GM23338 (cell line): Measurements from ENCODE around the gene SNX11. TPM values are rescaled to one million over a fixed set of nuclear protein-coding genes. Genes with fewer than 3 reads are reported as not detected.

Source experiments
- ATAC-seq: fragments of 200-7000 bp; cut with Tn5 transposase; 3 replicates; pipeline ENCODE4 v1.9.1; 2020
- DNase-seq: peaks from one replicate; pipeline ENCODE4 v3.0.0-alpha.2; 2015; ENCODE audit warnings: low spot score
- H2AFZ ChIP-seq: fragments of 200-600 bp; sonication (generic); 2 replicates; pipeline ENCODE4 v1.8.0; 2016; ENCODE audit warnings: antibody characterized with exemption, mild to moderate bottlenecking, moderate library complexity
- H3F3A ChIP-seq: fragments of 200-600 bp; sonication (generic); replicated peaks from 2 replicates; pipeline ENCODE4 v1.8.0; 2017; ENCODE audit warnings: antibody characterized with exemption, mixed run types, low read depth
- H3K27ac ChIP-seq: fragments of 200-600 bp; sonication (generic); 2 replicates; pipeline ENCODE4 v1.6.1; 2016; ENCODE audit warnings: low read depth
- H3K27me3 ChIP-seq: fragments of 200-600 bp; sonication (generic); 2 replicates; pipeline ENCODE4 v1.8.0; 2016; ENCODE audit warnings: mild to moderate bottlenecking, mixed run types, moderate library complexity; ENCODE audit not compliant: insufficient read depth
- H3K36me3 ChIP-seq: fragments of 200-600 bp; sonication (generic); 2 replicates; pipeline ENCODE4 v1.8.0; 2016; ENCODE audit warnings: mild to moderate bottlenecking; ENCODE audit not compliant: insufficient read depth
- H3K4me1 ChIP-seq: fragments of 200-600 bp; sonication (generic); 2 replicates; pipeline ENCODE4 v1.8.0; 2016; ENCODE audit warnings: mild to moderate bottlenecking, moderate library complexity; ENCODE audit not compliant: insufficient read depth
- H3K4me2 ChIP-seq: fragments of 200-600 bp; sonication (generic); 2 replicates; pipeline ENCODE4 v1.7.1; 2017; ENCODE audit warnings: mixed run types
- H3K4me3 ChIP-seq: fragments of 200-600 bp; sonication (generic); 2 replicates; pipeline ENCODE4 v1.6.1; 2016; ENCODE audit warnings: mixed run types
- H3K79me2 ChIP-seq: fragments of 200-600 bp; sonication (generic); replicated peaks from 2 replicates; pipeline ENCODE4 v1.8.0; 2017; ENCODE audit warnings: mild to moderate bottlenecking; ENCODE audit not compliant: insufficient read depth
- H3K9me2 ChIP-seq: fragments of 200-600 bp; sonication (generic); 2 replicates; pipeline ENCODE4 v1.8.0; 2017; ENCODE audit not compliant: insufficient read depth
- H4K20me1 ChIP-seq: fragments of 200-600 bp; sonication (generic); replicated peaks from 2 replicates; pipeline ENCODE4 v1.8.0; 2017; ENCODE audit warnings: mild to moderate bottlenecking; ENCODE audit not compliant: insufficient read depth
- H3K27ac Mint-ChIP-seq: 2 replicates; pipeline ENCODE4 v1.8.0; 2020; ENCODE audit warnings: inconsistent platforms, mild to moderate bottlenecking, moderate library complexity, mixed read lengths
- H3K27me3 Mint-ChIP-seq: 3 replicates; pipeline ENCODE4 v1.8.0; 2022; ENCODE audit warnings: low read depth, mild to moderate bottlenecking, moderate library complexity, mixed read lengths, inconsistent platforms; ENCODE audit not compliant: insufficient read depth, poor library complexity
- H3K36me3 Mint-ChIP-seq: 3 replicates; pipeline ENCODE4 v1.8.0; 2021; ENCODE audit warnings: low read depth, mild to moderate bottlenecking, inconsistent platforms, moderate library complexity, mixed read lengths
- H3K4me1 Mint-ChIP-seq: 3 replicates; pipeline ENCODE4 v1.8.0; 2020; ENCODE audit warnings: mild to moderate bottlenecking, inconsistent platforms, mixed read lengths
- H3K4me3 Mint-ChIP-seq: 3 replicates; pipeline ENCODE4 v1.8.0; 2021; ENCODE audit warnings: moderate library complexity, mild to moderate bottlenecking, inconsistent platforms, mixed read lengths
- H3K9me3 Mint-ChIP-seq: 3 replicates; pipeline ENCODE4 v1.8.0; 2020; ENCODE audit warnings: moderate library complexity, mild to moderate bottlenecking, inconsistent platforms, mixed read lengths
- EZH2 ChIP-seq: fragments of 200-600 bp; sonication (generic); IDR thresholded peaks from one replicate; pipeline ENCODE4 v1.8.0; 2017; ENCODE audit warnings: antibody characterized with exemption, mild to moderate bottlenecking, low read depth; ENCODE audit not compliant: unreplicated experiment
- EZH2phosphoT487 ChIP-seq: fragments of 200-600 bp; sonication (generic); IDR thresholded peaks from one replicate; pipeline ENCODE4 v1.8.1; 2018; ENCODE audit warnings: antibody characterized with exemption; ENCODE audit not compliant: unreplicated experiment
- JUNB ChIP-seq: IDR thresholded peaks from one replicate; pipeline ENCODE4 v1.6.1; 2016; ENCODE audit warnings: antibody characterized with exemption; ENCODE audit not compliant: unreplicated experiment
- NANOG ChIP-seq: IDR thresholded peaks from 2 replicates; pipeline ENCODE4 v1.6.1; 2016; ENCODE audit warnings: antibody characterized with exemption, borderline replicate concordance
- POLR2AphosphoS5 ChIP-seq: IDR thresholded peaks from 2 replicates; pipeline ENCODE4 v1.6.1; 2016; ENCODE audit warnings: antibody characterized with exemption, low read depth
- STAT1 ChIP-seq: IDR thresholded peaks from one replicate; pipeline ENCODE4 v1.6.1; 2016; ENCODE audit warnings: antibody characterized with exemption; ENCODE audit not compliant: unreplicated experiment
- ZNF114 ChIP-seq: fragments of 250-450 bp; sonication (Bioruptor Pico); IDR thresholded peaks from 2 replicates; pipeline ENCODE4 v1.5.0; 2020; ENCODE audit warnings: mild to moderate bottlenecking, moderate library complexity
- ZNF331 ChIP-seq: fragments of 250-450 bp; sonication (Bioruptor Pico); IDR thresholded peaks from 2 replicates; pipeline ENCODE4 v1.5.0; 2020; ENCODE audit warnings: low read depth, mild to moderate bottlenecking, moderate library complexity
- polyA plus RNA-seq: library from polyadenylated mRNA; unstranded; fragments of >200 nt; fragmentation: Nextera tagmentation; extraction: Ambion mirVana; gene quantifications from 2 replicates; pipeline ENCODE4 v1.2.1, GENCODE V29; 2016
- total RNA-seq: library from RNA; depleted of rRNA; stranded (reverse); fragments of >200 nt; shearing (Covaris generic); gene quantifications from 2 replicates; pipeline ENCODE4 v1.2.3, GENCODE V29; 2014
- TF ChIP-seq, protein P1 (sequence below): IDR thresholded peaks from 2 replicates; pipeline ENCODE4 v1.6.1; 2016; ENCODE audit warnings: antibody characterized with exemption
- TF ChIP-seq, protein P2 (sequence below): fragments of 250-450 bp; sonication (Bioruptor Pico); IDR thresholded peaks from 2 replicates; pipeline ENCODE4 v1.5.0; 2020; ENCODE audit warnings: mild to moderate bottlenecking, moderate library complexity
- TF ChIP-seq, protein P3 (sequence below): IDR thresholded peaks from one replicate; pipeline ENCODE4 v1.6.1; 2018; ENCODE audit warnings: antibody characterized with exemption; ENCODE audit not compliant: unreplicated experiment

SNX11 gene
- total and polyA plus RNA-seq, 2 experiments from 2014 or later: 7.9 to 16.3 TPM

DNA sequence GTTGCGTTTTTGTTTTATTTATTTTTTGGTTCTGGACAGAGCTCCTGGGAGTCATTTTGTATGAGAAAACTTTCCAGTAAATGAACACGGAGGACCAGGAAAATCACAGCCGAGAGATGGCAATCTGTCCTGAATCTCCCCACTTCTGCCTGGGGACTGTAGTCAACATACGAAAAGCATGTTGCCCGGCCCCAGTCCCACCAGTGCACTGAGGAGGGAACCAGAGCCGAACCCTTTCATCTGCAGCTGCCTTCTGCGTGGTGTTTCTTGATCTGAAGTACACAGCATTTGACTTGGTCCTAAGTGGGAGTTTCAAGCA, 18.9 kb downstream of the SNX11 start (continued):
- TF ChIP-seq STAT1 (no peak), EZH2 (no peak)
- TF ChIP-seq, protein P1, sequence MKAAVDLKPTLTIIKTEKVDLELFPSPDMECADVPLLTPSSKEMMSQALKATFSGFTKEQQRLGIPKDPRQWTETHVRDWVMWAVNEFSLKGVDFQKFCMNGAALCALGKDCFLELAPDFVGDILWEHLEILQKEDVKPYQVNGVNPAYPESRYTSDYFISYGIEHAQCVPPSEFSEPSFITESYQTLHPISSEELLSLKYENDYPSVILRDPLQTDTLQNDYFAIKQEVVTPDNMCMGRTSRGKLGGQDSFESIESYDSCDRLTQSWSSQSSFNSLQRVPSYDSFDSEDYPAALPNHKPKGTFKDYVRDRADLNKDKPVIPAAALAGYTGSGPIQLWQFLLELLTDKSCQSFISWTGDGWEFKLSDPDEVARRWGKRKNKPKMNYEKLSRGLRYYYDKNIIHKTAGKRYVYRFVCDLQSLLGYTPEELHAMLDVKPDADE: no peak

DNA sequence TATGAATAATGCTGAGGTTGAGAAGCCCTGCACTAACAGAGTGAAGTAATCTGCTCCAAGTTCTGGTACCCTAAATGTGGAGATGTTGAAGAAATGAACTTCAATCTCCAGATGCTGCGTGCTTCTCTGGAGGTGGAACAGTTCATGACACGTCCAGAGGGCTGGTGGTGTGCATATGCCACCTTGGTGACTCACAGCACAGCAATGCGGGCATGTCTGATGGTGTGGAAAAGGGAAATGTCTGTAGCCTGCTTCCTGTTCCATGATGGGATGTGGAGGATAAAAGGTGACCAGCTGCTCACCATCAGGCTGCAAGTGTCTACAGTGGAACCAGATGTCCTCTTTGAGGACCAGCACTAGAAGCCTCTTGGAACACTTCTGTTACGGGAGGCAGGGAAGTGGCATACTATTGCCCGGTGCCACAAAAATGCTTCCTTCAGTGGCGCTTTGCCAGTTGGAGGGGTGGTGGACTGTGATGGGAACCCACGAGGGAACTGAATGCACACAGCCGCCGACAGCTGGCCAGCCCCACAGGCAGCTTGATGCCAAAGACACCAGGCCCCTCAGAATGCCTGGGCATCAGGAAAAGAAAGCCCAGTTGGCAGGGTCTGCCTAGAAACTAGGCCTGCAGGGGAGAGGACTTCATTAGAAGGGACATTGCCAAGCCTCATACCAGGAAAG, 19.9 kb downstream of the SNX11 start:
- TF ChIP-seq ZNF331 (CRISPR knock-in tag) (no peak), EZH2 (no peak), STAT1 (no peak), ZNF114 (CRISPR knock-in tag) (no peak), EZH2phosphoT487 (no peak), POLR2AphosphoS5 (no peak), JUNB (no peak), NANOG (no peak)
- TF ChIP-seq, protein P2, sequence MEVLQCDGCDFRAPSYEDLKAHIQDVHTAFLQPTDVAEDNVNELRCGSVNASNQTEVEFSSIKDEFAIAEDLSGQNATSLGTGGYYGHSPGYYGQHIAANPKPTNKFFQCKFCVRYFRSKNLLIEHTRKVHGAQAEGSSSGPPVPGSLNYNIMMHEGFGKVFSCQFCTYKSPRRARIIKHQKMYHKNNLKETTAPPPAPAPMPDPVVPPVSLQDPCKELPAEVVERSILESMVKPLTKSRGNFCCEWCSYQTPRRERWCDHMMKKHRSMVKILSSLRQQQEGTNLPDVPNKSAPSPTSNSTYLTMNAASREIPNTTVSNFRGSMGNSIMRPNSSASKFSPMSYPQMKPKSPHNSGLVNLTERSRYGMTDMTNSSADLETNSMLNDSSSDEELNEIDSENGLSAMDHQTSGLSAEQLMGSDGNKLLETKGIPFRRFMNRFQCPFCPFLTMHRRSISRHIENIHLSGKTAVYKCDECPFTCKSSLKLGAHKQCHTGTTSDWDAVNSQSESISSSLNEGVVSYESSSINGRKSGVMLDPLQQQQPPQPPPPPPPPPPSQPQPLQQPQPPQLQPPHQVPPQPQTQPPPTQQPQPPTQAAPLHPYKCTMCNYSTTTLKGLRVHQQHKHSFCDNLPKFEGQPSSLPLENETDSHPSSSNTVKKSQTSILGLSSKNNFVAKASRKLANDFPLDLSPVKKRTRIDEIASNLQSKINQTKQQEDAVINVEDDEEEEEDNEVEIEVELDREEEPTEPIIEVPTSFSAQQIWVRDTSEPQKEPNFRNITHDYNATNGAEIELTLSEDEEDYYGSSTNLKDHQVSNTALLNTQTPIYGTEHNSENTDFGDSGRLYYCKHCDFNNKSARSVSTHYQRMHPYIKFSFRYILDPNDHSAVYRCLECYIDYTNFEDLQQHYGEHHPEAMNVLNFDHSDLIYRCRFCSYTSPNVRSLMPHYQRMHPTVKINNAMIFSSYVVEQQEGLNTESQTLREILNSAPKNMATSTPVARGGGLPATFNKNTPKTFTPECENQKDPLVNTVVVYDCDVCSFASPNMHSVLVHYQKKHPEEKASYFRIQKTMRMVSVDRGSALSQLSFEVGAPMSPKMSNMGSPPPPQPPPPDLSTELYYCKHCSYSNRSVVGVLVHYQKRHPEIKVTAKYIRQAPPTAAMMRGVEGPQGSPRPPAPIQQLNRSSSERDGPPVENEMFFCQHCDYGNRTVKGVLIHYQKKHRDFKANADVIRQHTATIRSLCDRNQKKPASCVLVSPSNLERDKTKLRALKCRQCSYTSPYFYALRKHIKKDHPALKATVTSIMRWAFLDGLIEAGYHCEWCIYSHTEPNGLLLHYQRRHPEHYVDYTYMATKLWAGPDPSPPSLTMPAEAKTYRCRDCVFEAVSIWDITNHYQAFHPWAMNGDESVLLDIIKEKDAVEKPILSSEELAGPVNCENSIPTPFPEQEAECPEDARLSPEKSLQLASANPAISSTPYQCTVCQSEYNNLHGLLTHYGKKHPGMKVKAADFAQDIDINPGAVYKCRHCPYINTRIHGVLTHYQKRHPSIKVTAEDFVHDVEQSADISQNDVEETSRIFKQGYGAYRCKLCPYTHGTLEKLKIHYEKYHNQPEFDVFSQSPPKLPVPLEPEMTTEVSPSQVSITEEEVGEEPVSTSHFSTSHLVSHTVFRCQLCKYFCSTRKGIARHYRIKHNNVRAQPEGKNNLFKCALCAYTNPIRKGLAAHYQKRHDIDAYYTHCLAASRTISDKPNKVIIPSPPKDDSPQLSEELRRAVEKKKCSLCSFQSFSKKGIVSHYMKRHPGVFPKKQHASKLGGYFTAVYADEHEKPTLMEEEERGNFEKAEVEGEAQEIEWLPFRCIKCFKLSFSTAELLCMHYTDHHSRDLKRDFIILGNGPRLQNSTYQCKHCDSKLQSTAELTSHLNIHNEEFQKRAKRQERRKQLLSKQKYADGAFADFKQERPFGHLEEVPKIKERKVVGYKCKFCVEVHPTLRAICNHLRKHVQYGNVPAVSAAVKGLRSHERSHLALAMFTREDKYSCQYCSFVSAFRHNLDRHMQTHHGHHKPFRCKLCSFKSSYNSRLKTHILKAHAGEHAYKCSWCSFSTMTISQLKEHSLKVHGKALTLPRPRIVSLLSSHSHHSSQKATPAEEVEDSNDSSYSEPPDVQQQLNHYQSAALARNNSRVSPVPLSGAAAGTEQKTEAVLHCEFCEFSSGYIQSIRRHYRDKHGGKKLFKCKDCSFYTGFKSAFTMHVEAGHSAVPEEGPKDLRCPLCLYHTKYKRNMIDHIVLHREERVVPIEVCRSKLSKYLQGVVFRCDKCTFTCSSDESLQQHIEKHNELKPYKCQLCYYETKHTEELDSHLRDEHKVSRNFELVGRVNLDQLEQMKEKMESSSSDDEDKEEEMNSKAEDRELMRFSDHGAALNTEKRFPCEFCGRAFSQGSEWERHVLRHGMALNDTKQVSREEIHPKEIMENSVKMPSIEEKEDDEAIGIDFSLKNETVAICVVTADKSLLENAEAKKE (CRISPR knock-in tag): no peak
- TF ChIP-seq, protein P3, sequence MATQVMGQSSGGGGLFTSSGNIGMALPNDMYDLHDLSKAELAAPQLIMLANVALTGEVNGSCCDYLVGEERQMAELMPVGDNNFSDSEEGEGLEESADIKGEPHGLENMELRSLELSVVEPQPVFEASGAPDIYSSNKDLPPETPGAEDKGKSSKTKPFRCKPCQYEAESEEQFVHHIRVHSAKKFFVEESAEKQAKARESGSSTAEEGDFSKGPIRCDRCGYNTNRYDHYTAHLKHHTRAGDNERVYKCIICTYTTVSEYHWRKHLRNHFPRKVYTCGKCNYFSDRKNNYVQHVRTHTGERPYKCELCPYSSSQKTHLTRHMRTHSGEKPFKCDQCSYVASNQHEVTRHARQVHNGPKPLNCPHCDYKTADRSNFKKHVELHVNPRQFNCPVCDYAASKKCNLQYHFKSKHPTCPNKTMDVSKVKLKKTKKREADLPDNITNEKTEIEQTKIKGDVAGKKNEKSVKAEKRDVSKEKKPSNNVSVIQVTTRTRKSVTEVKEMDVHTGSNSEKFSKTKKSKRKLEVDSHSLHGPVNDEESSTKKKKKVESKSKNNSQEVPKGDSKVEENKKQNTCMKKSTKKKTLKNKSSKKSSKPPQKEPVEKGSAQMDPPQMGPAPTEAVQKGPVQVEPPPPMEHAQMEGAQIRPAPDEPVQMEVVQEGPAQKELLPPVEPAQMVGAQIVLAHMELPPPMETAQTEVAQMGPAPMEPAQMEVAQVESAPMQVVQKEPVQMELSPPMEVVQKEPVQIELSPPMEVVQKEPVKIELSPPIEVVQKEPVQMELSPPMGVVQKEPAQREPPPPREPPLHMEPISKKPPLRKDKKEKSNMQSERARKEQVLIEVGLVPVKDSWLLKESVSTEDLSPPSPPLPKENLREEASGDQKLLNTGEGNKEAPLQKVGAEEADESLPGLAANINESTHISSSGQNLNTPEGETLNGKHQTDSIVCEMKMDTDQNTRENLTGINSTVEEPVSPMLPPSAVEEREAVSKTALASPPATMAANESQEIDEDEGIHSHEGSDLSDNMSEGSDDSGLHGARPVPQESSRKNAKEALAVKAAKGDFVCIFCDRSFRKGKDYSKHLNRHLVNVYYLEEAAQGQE: no peak
- TF ChIP-seq, protein P1: no peak
- no peak for DNase-seq
- Mint-ChIP-seq H3K27me3 (peaks cover 8% of the 10 kb centered on the region), H3K4me1 (peaks cover 13% of the 10 kb centered on the region), H3K9me3 (no peaks in the 10 kb centered on the region), H3K4me3 (no peak overlapping the region), H3K36me3 (peaks cover 7% of the 10 kb centered on the region), H3K27ac (no peak overlapping the region)
- H3K9me2 ChIP-seq: no peaks in the 10 kb centered on the region
- no peaks in the 10 kb centered on the region for H3K79me2 ChIP-seq
- H3K4me1 ChIP-seq: peaks cover 10% of the 10 kb centered on the region
- H2AFZ ChIP-seq: no peak overlapping the region
- 0 out of 2 replicates have a peak, but pooled peaks cover 1% of the 10 kb centered on the region for H4K20me1 ChIP-seq
- H3K4me2 ChIP-seq: no peak overlapping the region
- peaks cover 4% of the 10 kb centered on the region; the same call in 1 of the 2 replicates for H3F3A ChIP-seq
- H3K27me3 ChIP-seq: no peaks in the 10 kb centered on the region
- no peak overlapping the region for H3K27ac ChIP-seq
- no peak overlapping the region for H3K4me3 ChIP-seq
- no peak for ATAC-seq
- peaks cover 2% of the 10 kb centered on the region; the same call in 1 of the 2 replicates for H3K36me3 ChIP-seq
